Loucy (cell line): ENCODE data around the gene FOXC2.

Experiments used
- H2AFZ ChIP-seq: fragments of 200-600 bp; sonication (generic); 2 replicates; pipeline ENCODE4 v1.6.0; 2016; ENCODE audit warnings: antibody characterized with exemption, mild to moderate bottlenecking, low read length, moderate library complexity
- H3F3A ChIP-seq: fragments of 200-600 bp; 2 replicates; pipeline ENCODE4 v1.6.0; 2016; ENCODE audit warnings: antibody characterized with exemption, low read depth, mild to moderate bottlenecking
- H3K27me3 ChIP-seq: fragments of 200-600 bp; sonication (generic); 2 replicates; pipeline ENCODE4 v1.6.1; 2014; ENCODE audit warnings: low read length, mild to moderate bottlenecking; ENCODE audit not compliant: insufficient read depth, poor library complexity, severe bottlenecking
- H3K36me3 ChIP-seq: fragments of 200-600 bp; sonication (generic); 2 replicates; pipeline ENCODE4 v1.6.1; 2016; ENCODE audit warnings: low read length; ENCODE audit not compliant: insufficient read depth
- H3K4me1 ChIP-seq: fragments of 200-600 bp; sonication (generic); 2 replicates; pipeline ENCODE4 v1.5.1; 2014; ENCODE audit warnings: low read length, mild to moderate bottlenecking; ENCODE audit not compliant: insufficient read depth, poor library complexity, severe bottlenecking
- H3K4me2 ChIP-seq: fragments of 200-600 bp; sonication (generic); 2 replicates; pipeline ENCODE4 v1.6.0; 2014; ENCODE audit warnings: antibody characterized with exemption, low read length, low read depth, mild to moderate bottlenecking; ENCODE audit not compliant: poor library complexity, severe bottlenecking
- H3K4me3 ChIP-seq: fragments of 200-600 bp; sonication (generic); 2 replicates; pipeline ENCODE4 v1.5.1; 2014; ENCODE audit warnings: low read length, mild to moderate bottlenecking, mixed read lengths; ENCODE audit not compliant: poor library complexity, severe bottlenecking
- H3K79me2 ChIP-seq: fragments of 200-600 bp; sonication (generic); 2 replicates; pipeline ENCODE4 v1.6.1; 2014; ENCODE audit warnings: low read length; ENCODE audit not compliant: insufficient read depth
- H3K9ac ChIP-seq: fragments of 200-600 bp; sonication (generic); 2 replicates; pipeline ENCODE4 v1.6.0; 2014; ENCODE audit warnings: mild to moderate bottlenecking, low read depth, low read length, moderate library complexity; ENCODE audit not compliant: poor library complexity, severe bottlenecking
- H3K9me2 ChIP-seq: fragments of 200-600 bp; sonication (generic); replicated peaks from 2 replicates; pipeline ENCODE4 v1.6.1; 2016; ENCODE audit warnings: low read depth, low read length, mixed read lengths
- H3K9me3 ChIP-seq: fragments of 200-600 bp; sonication (generic); 2 replicates; pipeline ENCODE4 v1.6.1; 2014; ENCODE audit warnings: mild to moderate bottlenecking, antibody characterized with exemption, low read length, low read depth; ENCODE audit not compliant: insufficient read depth
- H4K20me1 ChIP-seq: fragments of 200-600 bp; sonication (generic); 2 replicates; pipeline ENCODE4 v1.6.0; 2014; ENCODE audit warnings: antibody characterized with exemption, low read length, mild to moderate bottlenecking; ENCODE audit not compliant: insufficient read depth, poor library complexity, severe bottlenecking
- CTCF ChIP-seq: fragments of 200-600 bp; sonication (generic); conservative IDR thresholded peaks from 2 replicates; pipeline ENCODE4 v1.5.1; 2014; ENCODE audit warnings: mild to moderate bottlenecking, antibody characterized with exemption, low read length
- EZH2phosphoT487 ChIP-seq: fragments of 200-600 bp; IDR thresholded peaks from 2 replicates; pipeline ENCODE4 v1.6.1; 2018; ENCODE audit warnings: antibody characterized with exemption, mild to moderate bottlenecking, moderate library complexity, borderline replicate concordance

The FOXC2 gene

GRCh38 chr16:86557587-86557986 lies 9.0 kb upstream of the FOXC2 start:
- TF ChIP-seq EZH2phosphoT487 (no peak), CTCF (no peak)
- no peaks in the 10 kb centered on the region for H4K20me1 ChIP-seq
- H2AFZ ChIP-seq: no peak overlapping the region
- no peaks in the 10 kb centered on the region for H3K9me3 ChIP-seq
- H3K4me3 ChIP-seq: no peak overlapping the region
- no peak overlapping the region for H3K4me2 ChIP-seq
- no peaks in the 10 kb centered on the region for H3K36me3 ChIP-seq
- H3K9ac ChIP-seq: no peak overlapping the region
- peaks cover 14% of the 10 kb centered on the region for H3K4me1 ChIP-seq
- H3K79me2 ChIP-seq: peaks cover 13% of the 10 kb centered on the region
- no peaks in the 10 kb centered on the region for H3K27me3 ChIP-seq
- H3F3A ChIP-seq: peaks cover 4% of the 10 kb centered on the region; the same call in 1 of the 2 replicates
- H3K9me2 ChIP-seq: no peaks in the 10 kb centered on the region

- no peak for TF ChIP-seq EZH2phosphoT487
- TF ChIP-seq CTCF: no peak
- Histone ChIP-seq H4K20me1 (no peaks in the 10 kb centered on the region), H3K9me3 (no peaks in the 10 kb centered on the region), H3K27me3 (no peaks in the 10 kb centered on the region), H3F3A (peaks cover 4% of the 10 kb centered on the region; the same call in 1 of the 2 replicates), H3K4me1 (peaks cover 14% of the 10 kb centered on the region), H3K9me2 (no peaks in the 10 kb centered on the region), H3K4me3 (no peak overlapping the region), H3K4me2 (no peak overlapping the region), H3K36me3 (no peaks in the 10 kb centered on the region), H2AFZ (no peak overlapping the region), H3K9ac (no peak overlapping the region), H3K79me2 (peaks cover 13% of the 10 kb centered on the region)
These were observed 8.1 kb upstream of the FOXC2 start for GRCh38 chr16:86558355-86559193.

- no peak for TF ChIP-seq CTCF
- no peak for TF ChIP-seq EZH2phosphoT487
These were observed 6.8 kb upstream of the FOXC2 start for GRCh38 chr16:86559802-86560305.

More at GRCh38 chr16:86559802-86560305, 6.8 kb upstream of the FOXC2 start:
- H3F3A ChIP-seq: peaks cover 4% of the 10 kb centered on the region; the same call in 1 of the 2 replicates
- no peak overlapping the region for H3K4me3 ChIP-seq
- H3K27me3 ChIP-seq: no peaks in the 10 kb centered on the region
- no peaks in the 10 kb centered on the region for H3K9me3 ChIP-seq
- H3K9me2 ChIP-seq: no peaks in the 10 kb centered on the region
- no peak overlapping the region for H3K4me2 ChIP-seq
- no peak overlapping the region for H2AFZ ChIP-seq
- peaks cover 4% of the 10 kb centered on the region; the same call in 1 of the 2 replicates for H3K79me2 ChIP-seq
- peaks cover 12% of the 10 kb centered on the region for H3K4me1 ChIP-seq
- H4K20me1 ChIP-seq: no peaks in the 10 kb centered on the region
- no peak overlapping the region for H3K9ac ChIP-seq
- H3K36me3 ChIP-seq: no peaks in the 10 kb centered on the region
